Measurements from ENCODE around the gene PPP1R10. TPM values are rescaled to one million over a fixed set of nuclear protein-coding genes. Genes with fewer than 3 reads are reported as not detected.

The PPP1R10 gene
- total and polyA plus RNA-seq, 2 experiments from 2014 or later = 34.5 to 38.6 TPM

DNA sequence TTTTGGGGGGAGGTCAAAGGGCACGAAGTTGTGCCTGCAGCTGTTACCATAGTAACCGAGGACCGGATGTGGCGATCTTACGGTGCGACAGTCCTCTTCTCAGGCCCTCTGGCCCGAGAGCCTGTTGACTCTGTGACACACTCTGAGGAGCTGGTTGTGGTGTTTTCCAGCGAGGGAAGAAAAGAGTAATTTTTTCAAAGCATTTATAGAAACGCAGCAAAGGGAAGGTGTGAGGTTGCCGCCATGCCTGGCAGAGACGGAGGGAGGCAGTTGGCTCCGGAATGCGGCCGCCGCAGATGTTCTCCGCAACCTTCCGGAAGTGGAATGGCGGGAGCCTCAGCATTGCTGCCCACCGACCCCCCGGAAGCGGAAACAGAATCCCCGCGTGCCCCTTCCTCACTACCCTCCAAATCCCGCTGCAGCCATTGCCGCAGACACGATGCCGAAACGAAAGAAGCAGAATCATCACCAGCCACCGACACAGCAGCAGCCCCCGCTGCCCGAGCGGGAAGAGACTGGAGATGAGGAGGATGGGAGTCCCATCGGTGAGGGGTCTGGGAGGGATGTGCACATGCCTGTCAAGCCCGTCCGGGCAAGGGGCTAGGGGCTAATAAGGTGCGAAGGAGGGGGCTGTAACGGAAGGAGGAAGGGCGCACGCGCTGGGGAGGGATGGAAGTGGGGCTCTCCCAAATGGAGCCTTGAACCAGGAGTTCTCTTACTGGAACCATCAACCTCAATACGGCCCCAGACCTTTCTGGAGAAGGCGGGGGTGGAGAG lies 59.9 kb downstream of the PPP1R10 start, which contains the start of gene PRR3:
Gene PRR3 (plus strand): TSS at position 390 of the 777 bp plus-strand sequence. CDS start 50 bp downstream, at position 440.
- H3K9me3 ChIP-seq (ENCODE audit: low read depth) = no peaks in the 10 kb centered on the region
- H3K4me2 ChIP-seq = peak within 1 kb of the TSS; percentile 92
- peaks cover 13% of the 10 kb centered on the region for H3K4me1 ChIP-seq (ENCODE audit: insufficient read depth)
- H3K27me3 ChIP-seq = no peaks in the 10 kb centered on the region
- H3K79me2 ChIP-seq = peaks cover 49% of the 10 kb centered on the region
- peaks cover 15% of the 10 kb centered on the region for H4K20me1 ChIP-seq (ENCODE audit: insufficient read depth, poor library complexity, severe bottlenecking)
- TF ChIP-seq CTCF (IDR thresholded peaks at IDR 0.05; ENCODE audit: poor library complexity) = no peak
- no peak for TF ChIP-seq EZH2phosphoT487 (IDR thresholded peaks at IDR 0.05; ENCODE audit: low read depth, severe bottlenecking, unreplicated experiment)
- no peak for TF ChIP-seq EZH2 (IDR thresholded peaks at IDR 0.05; ENCODE audit: borderline replicate concordance)
- DNase-seq (ENCODE audit: low spot score) = peak; percentile 92
- 2% methylated on average over 41 of the region's 42 CpGs for WGBS (ENCODE audit: low lambda C conversion rate, missing lambda C conversion rate)
- H3K9me2 ChIP-seq (replicated peaks; ENCODE audit: insufficient read depth) = no peaks in the 10 kb centered on the region
- peak within 1 kb of the TSS; percentile 79 for H3K4me3 ChIP-seq
- no peaks in the 10 kb centered on the region for H3K36me3 ChIP-seq (replicated peaks; ENCODE audit: insufficient read depth, low read depth)
- H2AFZ ChIP-seq = peak within 1 kb of the TSS; percentile 83
- peak within 1 kb of the TSS; percentile 100 for H3K27ac ChIP-seq

DNA sequence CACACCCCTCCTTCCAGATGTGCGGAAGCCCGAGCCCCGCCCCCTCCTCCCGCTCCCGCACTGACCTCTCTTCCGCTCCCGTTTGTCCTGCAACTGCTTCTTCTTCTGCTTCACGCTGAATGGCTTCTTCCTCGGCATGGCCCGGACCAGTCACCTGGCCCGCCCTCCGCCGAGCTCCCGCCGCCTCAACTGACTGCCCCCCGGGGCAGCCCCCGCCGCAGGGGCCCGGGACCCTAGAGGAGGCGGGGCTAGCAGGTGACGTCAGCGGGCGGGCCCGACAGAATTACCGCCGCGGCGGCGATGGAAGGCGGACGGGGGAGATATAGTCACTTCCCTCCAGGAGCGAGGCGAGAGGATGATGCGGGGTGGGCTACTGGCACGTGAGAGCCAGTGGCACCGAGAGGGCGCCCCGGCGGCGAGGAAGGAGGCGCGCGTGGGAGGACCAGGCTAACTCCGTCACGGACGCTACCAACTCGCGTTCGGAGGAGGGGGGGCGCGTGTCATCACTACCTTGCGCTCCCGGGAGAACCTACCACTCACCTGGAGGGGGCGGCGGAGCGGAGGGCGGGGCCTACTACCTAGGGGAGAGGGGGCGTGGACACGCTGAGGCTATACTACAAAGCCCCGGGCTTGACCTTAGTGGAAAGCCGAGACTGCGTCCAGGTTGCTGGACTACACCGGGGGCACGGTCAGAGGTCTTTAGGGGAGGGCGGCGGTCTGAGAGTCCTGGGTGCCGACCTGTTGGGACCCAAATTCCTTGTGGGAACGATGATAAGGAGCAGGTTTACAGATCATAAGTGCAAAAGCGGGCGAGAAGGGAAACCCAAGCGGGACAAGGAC lies 60.8 kb downstream of the PPP1R10 start, which contains the start of gene GNL1:
Gene GNL1 (minus strand): TSS at position 424 of the 840 bp plus-strand sequence. CDS start 286 bp downstream, at position 138.
- Histone ChIP-seq H3K4me1 (ENCODE audit: insufficient read depth) (peaks cover 13% of the 10 kb centered on the region), H3K27me3 (no peaks in the 10 kb centered on the region), H3K4me2 (peak within 1 kb of the TSS; percentile 92), H3K27ac (peak within 1 kb of the TSS; percentile 100), H2AFZ (peak within 1 kb of the TSS; percentile 83), H3K9me3 (ENCODE audit: low read depth) (no peaks in the 10 kb centered on the region), H4K20me1 (ENCODE audit: insufficient read depth, poor library complexity, severe bottlenecking) (peaks cover 15% of the 10 kb centered on the region), H3K79me2 (peaks cover 49% of the 10 kb centered on the region), H3K4me3 (peak within 1 kb of the TSS; percentile 79), H3K36me3 (replicated peaks; ENCODE audit: insufficient read depth, low read depth) (no peaks in the 10 kb centered on the region), H3K9me2 (replicated peaks; ENCODE audit: insufficient read depth) (no peaks in the 10 kb centered on the region)
- 2% methylated on average over 49 of the region's 71 CpGs for WGBS (ENCODE audit: low lambda C conversion rate, missing lambda C conversion rate)
- peak; percentile 98 for DNase-seq (ENCODE audit: low spot score)
- TF ChIP-seq EZH2phosphoT487 (IDR thresholded peaks at IDR 0.05; ENCODE audit: low read depth, severe bottlenecking, unreplicated experiment) = no peak
- TF ChIP-seq EZH2 (IDR thresholded peaks at IDR 0.05; ENCODE audit: borderline replicate concordance) = no peak
- TF ChIP-seq CTCF (IDR thresholded peaks at IDR 0.05; ENCODE audit: poor library complexity) = no peak

GRCh38 chr6:30555816-30556065 lies 61.3 kb downstream of the PPP1R10 start:
- Histone ChIP-seq H3K4me2 (peak overlapping the region; percentile 92), H3K79me2 (peaks cover 47% of the 10 kb centered on the region), H3K27me3 (no peaks in the 10 kb centered on the region), H3K27ac (peak overlapping the region; percentile 100), H3K9me3 (ENCODE audit: low read depth) (no peaks in the 10 kb centered on the region), H3K9me2 (replicated peaks; ENCODE audit: insufficient read depth) (no peaks in the 10 kb centered on the region), H4K20me1 (ENCODE audit: insufficient read depth, poor library complexity, severe bottlenecking) (peaks cover 15% of the 10 kb centered on the region), H2AFZ (peak overlapping the region; percentile 83), H3K4me3 (peak overlapping the region; percentile 79), H3K4me1 (ENCODE audit: insufficient read depth) (peaks cover 13% of the 10 kb centered on the region), H3K36me3 (replicated peaks; ENCODE audit: insufficient read depth, low read depth) (no peaks in the 10 kb centered on the region)
- WGBS (ENCODE audit: low lambda C conversion rate, missing lambda C conversion rate) = 0% methylated on average over 5 of the region's 15 CpGs
- no peak for DNase-seq (ENCODE audit: low spot score)
- TF ChIP-seq CTCF (IDR thresholded peaks at IDR 0.05; ENCODE audit: poor library complexity) = no peak
- no peak for TF ChIP-seq EZH2phosphoT487 (IDR thresholded peaks at IDR 0.05; ENCODE audit: low read depth, severe bottlenecking, unreplicated experiment)
- no peak for TF ChIP-seq EZH2 (IDR thresholded peaks at IDR 0.05; ENCODE audit: borderline replicate concordance)

All from hepatocyte (in vitro differentiated cells).